Adipocyte (in vitro differentiated cells): ENCODE data around the gene TTC17.
"Not testable (repeated sequence)": the region's sequence is repeated elsewhere in the genome, so short reads cannot be mapped to it uniquely, and the experiment has no call there.

Experiments used
- DNase-seq: peaks from one replicate; pipeline ENCODE4 v3.0.0-alpha.2; 2015; ENCODE audit warnings: low read depth
- H3K27me3 ChIP-seq: replicated peaks from 2 replicates; pipeline ENCODE4 v1.7.0; 2013; ENCODE audit warnings: mild to moderate bottlenecking, low read length, moderate library complexity; ENCODE audit not compliant: control insufficient read depth, insufficient read depth
- H3K36me3 ChIP-seq: 2 replicates; pipeline ENCODE4 v1.7.0; 2013; ENCODE audit warnings: low read length, mild to moderate bottlenecking, moderate library complexity; ENCODE audit not compliant: control insufficient read depth, insufficient read depth, severe bottlenecking
- H3K4me1 ChIP-seq: 2 replicates; pipeline ENCODE4 v1.7.0; 2013; ENCODE audit warnings: mild to moderate bottlenecking, low read length, moderate library complexity; ENCODE audit not compliant: control insufficient read depth, insufficient read depth
- H3K4me3 ChIP-seq: 2 replicates; pipeline ENCODE4 v1.7.0; 2013; ENCODE audit warnings: mild to moderate bottlenecking, low read length, moderate library complexity
- H3K9ac ChIP-seq: 2 replicates; pipeline ENCODE4 v1.7.0; 2013; ENCODE audit warnings: mild to moderate bottlenecking, low read length, moderate library complexity
- H3K9me3 ChIP-seq: 2 replicates; pipeline ENCODE4 v1.7.0; 2013; ENCODE audit warnings: mild to moderate bottlenecking, low read length, moderate library complexity; ENCODE audit not compliant: control insufficient read depth

TTC17 gene

GRCh38 chr11:43392713-43393112 lies 34.0 kb downstream of the TTC17 start:
- Histone ChIP-seq H3K9me3 (no peaks in the 10 kb centered on the region), H3K4me1 (peaks cover 13% of the 10 kb centered on the region), H3K9ac (no peak overlapping the region), H3K4me3 (no peak overlapping the region), H3K36me3 (peaks cover 59% of the 10 kb centered on the region), H3K27me3 (no peaks in the 10 kb centered on the region)
- DNase-seq, result no peak

- Histone ChIP-seq H3K9me3 (no peaks in the 10 kb centered on the region), H3K4me1 (peaks cover 13% of the 10 kb centered on the region), H3K4me3 (no peak overlapping the region), H3K27me3 (no peaks in the 10 kb centered on the region), H3K36me3 (peaks cover 69% of the 10 kb centered on the region), H3K9ac (no peak overlapping the region)
- no peak for DNase-seq
These were observed 35.1 kb downstream of the TTC17 start for GRCh38 chr11:43393765-43394355.

DNA sequence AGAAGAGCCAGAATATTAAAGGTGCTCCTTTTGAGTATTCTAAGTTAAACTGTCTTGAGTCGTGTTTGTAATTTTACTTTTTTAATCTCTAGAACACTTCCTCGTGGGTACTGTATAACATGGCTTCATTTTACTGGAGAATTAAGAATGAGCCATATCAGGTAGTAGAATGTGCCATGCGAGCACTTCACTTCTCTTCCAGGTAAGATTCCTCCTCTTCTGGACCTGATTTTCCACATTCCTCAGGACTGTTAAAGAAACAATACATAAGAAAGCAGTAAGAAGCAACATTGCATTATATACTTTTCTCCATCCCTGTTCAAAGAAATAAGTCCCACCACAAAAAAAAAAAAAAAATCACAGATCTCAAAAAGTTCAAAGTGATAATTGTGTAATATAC lies 37.9 kb downstream of the TTC17 start:
- Histone ChIP-seq H3K4me1 (peaks cover 13% of the 10 kb centered on the region), H3K9me3 (no peaks in the 10 kb centered on the region), H3K36me3 (peaks cover 79% of the 10 kb centered on the region), H3K4me3 (no peak overlapping the region), H3K9ac (no peak overlapping the region), H3K27me3 (no peaks in the 10 kb centered on the region)
- no peak for DNase-seq

DNA sequence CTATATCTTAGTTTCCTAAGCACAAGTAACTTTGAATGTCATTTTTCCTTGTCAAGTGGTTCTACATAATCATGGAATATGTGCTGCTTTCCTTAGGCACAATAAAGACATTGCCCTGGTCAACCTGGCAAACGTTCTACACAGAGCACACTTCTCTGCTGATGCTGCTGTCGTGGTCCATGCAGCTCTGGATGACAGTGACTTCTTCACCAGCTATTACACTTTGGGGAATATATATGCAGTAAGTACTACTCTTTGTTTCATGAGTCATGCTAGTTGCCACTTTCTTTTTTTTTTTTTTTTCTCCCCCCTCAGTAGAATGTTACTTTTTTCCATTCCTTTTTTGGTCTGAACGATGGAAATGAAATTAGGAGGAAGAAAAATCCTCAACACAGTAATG lies 38.5 kb downstream of the TTC17 start:
- DNase-seq, result no peak
- Histone ChIP-seq H3K9me3 (no peaks in the 10 kb centered on the region), H3K27me3 (no peaks in the 10 kb centered on the region), H3K36me3 (peaks cover 79% of the 10 kb centered on the region), H3K9ac (no peak overlapping the region), H3K4me1 (peaks cover 13% of the 10 kb centered on the region), H3K4me3 (no peak overlapping the region)

DNA sequence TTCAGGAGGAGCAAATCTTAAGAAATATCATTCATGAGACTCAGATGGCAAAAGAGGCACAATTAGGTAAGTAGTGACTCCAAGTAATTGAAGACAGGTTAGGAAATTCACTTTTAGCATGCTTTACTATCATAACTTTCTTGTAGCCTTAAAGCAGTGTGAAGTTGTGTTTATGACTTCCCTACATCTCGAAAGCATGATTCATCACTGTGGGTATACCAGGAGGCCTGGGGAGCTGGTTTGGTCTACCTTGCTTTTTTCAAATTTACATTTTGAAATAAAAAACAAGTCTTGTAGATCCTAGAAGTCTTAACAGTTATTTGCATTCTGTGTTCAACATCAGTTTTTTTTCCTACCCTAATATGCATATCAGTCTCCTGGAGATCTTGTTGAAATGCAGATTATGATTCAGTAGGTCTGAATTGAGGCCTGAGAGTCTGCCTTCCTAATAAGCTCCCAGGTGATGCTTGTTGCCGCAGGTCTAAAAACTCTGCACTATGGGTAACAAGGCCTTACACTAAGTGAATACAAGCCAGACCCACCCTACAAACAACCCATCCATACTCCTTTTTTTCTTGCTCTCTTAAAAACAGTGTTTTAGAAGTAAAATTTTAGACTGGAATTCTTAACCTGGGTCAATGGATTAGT lies 41.4 kb downstream of the TTC17 start:
- Histone ChIP-seq H3K9ac (no peak overlapping the region), H3K27me3 (no peaks in the 10 kb centered on the region), H3K9me3 (no peaks in the 10 kb centered on the region), H3K36me3 (peaks cover 92% of the 10 kb centered on the region), H3K4me3 (no peak overlapping the region), H3K4me1 (no peaks in the 10 kb centered on the region)
- DNase-seq, result peak; percentile 1

DNA sequence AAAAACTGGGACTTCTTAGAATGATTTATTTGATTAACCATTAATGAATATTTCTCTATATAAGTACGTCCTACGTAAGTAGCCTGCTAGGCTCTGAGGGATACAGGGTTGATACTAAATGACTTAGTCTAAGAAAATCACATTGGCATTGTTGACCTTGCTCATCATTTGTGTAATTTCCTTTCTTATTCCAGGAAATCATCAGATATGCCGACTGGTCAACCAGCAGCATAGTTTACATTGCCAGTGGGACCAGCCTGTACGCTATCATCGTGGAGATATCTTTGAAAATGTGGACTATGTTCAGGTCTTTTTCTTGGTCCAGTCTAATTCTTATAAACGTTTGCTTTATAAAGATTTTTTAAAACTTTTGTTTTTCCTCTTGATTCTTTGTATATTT lies 42.5 kb downstream of the TTC17 start:
- DNase-seq, result no peak
- no peaks in the 10 kb centered on the region for H3K27me3 ChIP-seq
- H3K4me1 ChIP-seq, result no peaks in the 10 kb centered on the region
- no peaks in the 10 kb centered on the region for H3K9me3 ChIP-seq
- peaks cover 99% of the 10 kb centered on the region for H3K36me3 ChIP-seq
- no peak overlapping the region for H3K9ac ChIP-seq
- no peak overlapping the region for H3K4me3 ChIP-seq

GRCh38 chr11:43401811-43402210 lies 43.1 kb downstream of the TTC17 start:
- not testable (repeated sequence) for H3K9me3 ChIP-seq, H3K4me3 ChIP-seq, H3K4me1 ChIP-seq, H3K27me3 ChIP-seq, H3K9ac ChIP-seq, DNase-seq
- peaks cover 99% of the 10 kb centered on the region for H3K36me3 ChIP-seq

- Histone ChIP-seq H3K4me1 (no peaks in the 10 kb centered on the region), H3K9me3 (no peaks in the 10 kb centered on the region)
These were observed 44.9 kb downstream of the TTC17 start for GRCh38 chr11:43403357-43404231.

DNA sequence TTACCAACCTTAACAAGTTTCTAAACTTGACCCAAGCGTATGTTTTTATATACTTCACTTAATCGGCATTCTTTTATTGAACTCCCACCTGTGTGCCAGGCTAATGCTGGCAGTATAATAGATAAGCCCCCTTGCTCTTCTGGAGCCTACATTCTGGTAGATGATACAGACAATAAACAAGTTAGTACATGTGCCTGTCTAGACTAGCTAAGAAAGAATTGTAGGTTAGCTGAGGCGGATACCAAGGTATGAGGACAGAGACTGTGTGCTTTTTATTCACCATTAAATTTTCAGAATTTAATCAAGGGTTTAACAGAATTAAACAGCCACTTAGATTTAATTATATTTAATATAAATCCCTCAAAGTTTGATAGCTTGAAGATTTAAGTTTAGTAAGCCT lies 45.7 kb downstream of the TTC17 start:
- Histone ChIP-seq H3K36me3 (peaks cover 99% of the 10 kb centered on the region), H3K4me3 (no peak overlapping the region), H3K27me3 (no peaks in the 10 kb centered on the region), H3K4me1 (no peaks in the 10 kb centered on the region), H3K9me3 (no peaks in the 10 kb centered on the region), H3K9ac (no peak overlapping the region)
- no peak for DNase-seq

More at GRCh38 chr11:43403357-43404231, 44.9 kb downstream of the TTC17 start:
- no peak for DNase-seq
- Histone ChIP-seq H3K4me3 (no peak overlapping the region), H3K36me3 (peaks cover 99% of the 10 kb centered on the region), H3K9ac (no peak overlapping the region), H3K27me3 (no peaks in the 10 kb centered on the region)

- no peak overlapping the region for H3K4me3 ChIP-seq
- no peak overlapping the region for H3K9ac ChIP-seq
- H3K4me1 ChIP-seq, result no peaks in the 10 kb centered on the region
- H3K9me3 ChIP-seq, result no peaks in the 10 kb centered on the region
- peaks cover 99% of the 10 kb centered on the region for H3K36me3 ChIP-seq
- H3K27me3 ChIP-seq, result no peaks in the 10 kb centered on the region
- DNase-seq, result no peak
These were observed 46.2 kb downstream of the TTC17 start for GRCh38 chr11:43404836-43405479.

DNA sequence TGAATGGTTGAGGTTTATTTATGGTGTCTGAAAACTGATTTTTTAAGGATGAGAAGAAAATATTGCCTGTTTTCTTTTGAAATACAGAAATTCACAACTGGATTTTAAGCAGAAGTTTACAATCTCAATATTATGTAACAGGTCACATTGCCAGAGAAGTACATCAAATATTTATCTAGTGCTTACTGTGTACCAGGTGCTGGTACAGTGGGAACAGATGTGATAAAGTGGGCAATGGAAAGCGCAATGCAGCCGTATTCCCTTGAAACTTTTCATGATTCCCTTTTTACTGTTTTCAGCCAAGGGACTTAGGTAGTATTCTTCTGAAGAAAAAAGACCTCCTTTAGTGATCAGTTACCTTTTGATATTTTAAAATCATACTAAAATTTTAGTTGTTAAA lies 49.6 kb downstream of the TTC17 start:
- Histone ChIP-seq H3K4me1 (no peaks in the 10 kb centered on the region), H3K4me3 (no peak overlapping the region), H3K36me3 (peaks cover 92% of the 10 kb centered on the region), H3K27me3 (no peaks in the 10 kb centered on the region), H3K9ac (no peak overlapping the region), H3K9me3 (no peaks in the 10 kb centered on the region)
- no peak for DNase-seq
